Testis (tissue), 3 donors: ENCODE results near the gene HNRNPC. TPM values are rescaled to one million over a fixed set of nuclear protein-coding genes. Genes with fewer than 3 reads are reported as not detected.

Experiments used
- DNase-seq: peaks from one replicate; pipeline ENCODE4 v3.0.0-alpha.2; 2019
- H3K27ac ChIP-seq, 2 donors: fragments of 200-600 bp; sonication (generic); one replicate each; pipeline ENCODE4 v1.5.1; 2019
- H3K27me3 ChIP-seq: fragments of 200-600 bp; sonication (generic); one replicate; pipeline ENCODE4 v1.5.1; 2019
- H3K36me3 ChIP-seq: fragments of 200-600 bp; sonication (generic); one replicate; pipeline ENCODE4 v1.5.1; 2017; ENCODE audit warnings: low read depth; ENCODE audit errors: missing control alignments
- H3K4me1 ChIP-seq: fragments of 200-600 bp; sonication (generic); one replicate; pipeline ENCODE4 v1.5.1; 2019
- H3K4me3 ChIP-seq, 2 donors: fragments of 200-600 bp; sonication (generic); one replicate each; pipeline ENCODE4 v1.5.1; 2017 to 2019
- H3K9me3 ChIP-seq: fragments of 200-600 bp; sonication (generic); one replicate; pipeline ENCODE4 v1.5.1; 2017
- CTCF ChIP-seq, 3 experiments: fragments of 450-650 bp in 2 of 3; fragments of 200-600 bp in 1 of 3; sonication (generic) in 1 of 3; IDR thresholded peaks; one replicate each; pipeline ENCODE4 v1.5.1; 2016 to 2019; ENCODE audit warnings: antibody characterized with exemption in 3 of 3, mild to moderate bottlenecking in 2 of 3, moderate library complexity in 1 of 3
- POLR2A ChIP-seq: fragments of 450-650 bp; IDR thresholded peaks from one replicate; pipeline ENCODE4 v1.6.1; 2017; ENCODE audit warnings: antibody characterized with exemption, mild to moderate bottlenecking, moderate library complexity
- WGBS, 2 donors: methylation state at CpG; one replicate each; pipeline ENCODE4 v1.1.5; 2018; 5-methylcytosine and 5-hydroxymethylcytosine counted together
- intact Hi-C: fragments of 100-400 bp; cut with DNase I; formaldehyde crosslinking; loops from one replicate; pipeline ENCODE4 v1.15.1; 2023; ENCODE audit warnings: low total_unique reads
- polyA plus RNA-seq: library from polyadenylated mRNA; stranded (reverse); fragments of 350-450 nt; fragmentation: Illumina TruSeq; extraction: RNeasy Lipid Tissue Mini Kit (QIAGEN cat#74804); gene quantifications from one replicate; pipeline ENCODE4 v1.2.3, GENCODE V29; 2014; ENCODE audit warnings: low read depth, low replicate concordance; ENCODE audit not compliant: insufficient read depth
- total RNA-seq, 2 donors: library from RNA; depleted of rRNA; stranded (reverse); fragments of >200 nt; gene quantifications; one replicate each; pipeline ENCODE4 v1.2.3, GENCODE V29; 2016

The HNRNPC gene
- total and polyA plus RNA-seq, 3 donors from 2014 or later, result 317 to 443 (median 399) TPM

- Histone ChIP-seq H3K4me1 (peaks cover 29% of the 10 kb centered on the region), H3K4me3 (peak overlapping the region in 1 of 2 donors; percentile 84), H3K27ac (peak overlapping the region; percentile 16 to 96), H3K36me3 (no peaks in the 10 kb centered on the region), H3K9me3 (no peaks in the 10 kb centered on the region), H3K27me3 (no peaks in the 10 kb centered on the region)
- 4 to 6% methylated on average over 10 of the region's 10 CpGs for WGBS, 2 donors
- TF ChIP-seq CTCF (IDR thresholded peaks at IDR 0.05) (no peak), POLR2A (no peak)
- intact Hi-C loops, result loop anchor here (10.0 kb wide), 1 partner anchor 117 kb away; the partner anchor contains the start of gene SUPT16H
- no peak for DNase-seq
Measured at GRCh38 chr14:21267431-21267845, 1.8 kb downstream of the HNRNPC start.

- no peak for DNase-seq
- H3K36me3 ChIP-seq, result no peaks in the 10 kb centered on the region
- H3K4me1 ChIP-seq, result peaks cover 31% of the 10 kb centered on the region
- intact Hi-C loops, result loop anchor here (10.0 kb wide), 1 partner anchor 121 kb away; the partner anchor contains the start of gene SUPT16H
- H3K27ac ChIP-seq, result no peak overlapping the region
- 47 to 62% methylated on average over 4 of the region's 4 CpGs for WGBS, 2 donors
- H3K27me3 ChIP-seq, result no peaks in the 10 kb centered on the region
- TF ChIP-seq CTCF (IDR thresholded peaks at IDR 0.05) (no peak), POLR2A (no peak)
- H3K9me3 ChIP-seq, result no peaks in the 10 kb centered on the region
- H3K4me3 ChIP-seq, result no peak overlapping the region
Measured at GRCh38 chr14:21264025-21264801, 5.0 kb downstream of the HNRNPC start.

- Histone ChIP-seq H3K9me3 (no peaks in the 10 kb centered on the region), H3K27me3 (no peaks in the 10 kb centered on the region), H3K4me1 (peaks cover 31% of the 10 kb centered on the region), H3K36me3 (no peaks in the 10 kb centered on the region), H3K27ac (no peak overlapping the region), H3K4me3 (no peak overlapping the region)
- no peak for DNase-seq
- TF ChIP-seq CTCF (IDR thresholded peaks at IDR 0.05) (no peak), POLR2A (no peak)
- 36 to 47% methylated on average over 5 of the region's 5 CpGs for WGBS, 2 donors
- intact Hi-C loops, result loop anchor here (10.0 kb wide), 1 partner anchor 121 kb away; the partner anchor contains the start of gene SUPT16H
Measured at GRCh38 chr14:21263284-21264024, 5.8 kb downstream of the HNRNPC start.

- H3K27ac ChIP-seq, result no peak overlapping the region
- no peaks in the 10 kb centered on the region for H3K36me3 ChIP-seq
- peaks cover 36% of the 10 kb centered on the region for H3K4me1 ChIP-seq
- no peak for DNase-seq
- H3K9me3 ChIP-seq, result no peaks in the 10 kb centered on the region
- 57 to 58% methylated on average over 3 of the region's 3 CpGs for WGBS, 2 donors
- intact Hi-C loops, result loop anchor here (10.0 kb wide), 1 partner anchor 122 kb away; the partner anchor contains the start of gene SUPT16H
- TF ChIP-seq CTCF (IDR thresholded peaks at IDR 0.05) (no peak), POLR2A (no peak)
- no peak overlapping the region for H3K4me3 ChIP-seq
- H3K27me3 ChIP-seq, result no peaks in the 10 kb centered on the region
Measured at GRCh38 chr14:21262410-21262809, 6.8 kb downstream of the HNRNPC start.
